Small intestine (tissue), 16 donors: ENCODE data around the gene IFI30. TPM values are rescaled to one million over a fixed set of nuclear protein-coding genes. Genes with fewer than 3 reads are reported as not detected.

ENCODE experiments used
- DNase-seq, 2 donors: peaks; one replicate each; pipeline versions ENCODE4 v3.0.0 to v3.0.0-alpha.2; 2013
- FAIRE-seq: peaks from 2 replicates; lab custom pipeline; 2012; peaks lifted over from hg19 to GRCh38; lab: Jason Lieb, UNC
- H3K27ac ChIP-seq, 3 donors: one replicate each; pipeline ENCODE4 v1.5.1; 2013; ENCODE audit warnings: low read length in 2 of 3, mild to moderate bottlenecking in 2 of 3, control low read depth in 1 of 3, inconsistent platforms in 1 of 3, low read depth in 1 of 3, moderate library complexity in 1 of 3
- H3K27me3 ChIP-seq, 3 donors: one replicate each; pipeline ENCODE4 v1.6.1; 2013; ENCODE audit warnings: low read length in 3 of 3, inconsistent platforms in 1 of 3; ENCODE audit not compliant: control insufficient read depth in 3 of 3, insufficient read depth in 3 of 3
- H3K36me3 ChIP-seq, 3 donors: one replicate each; pipeline ENCODE4 v1.6.1; 2013; ENCODE audit warnings: low read length in 3 of 3, inconsistent platforms in 1 of 3, low read depth in 1 of 3, mild to moderate bottlenecking in 1 of 3, moderate library complexity in 1 of 3; ENCODE audit not compliant: control insufficient read depth in 3 of 3, insufficient read depth in 2 of 3
- H3K4me1 ChIP-seq, 3 donors: one replicate each; pipeline ENCODE4 v1.6.1; 2013; ENCODE audit warnings: low read length in 2 of 3, inconsistent platforms in 1 of 3, low read depth in 1 of 3, mild to moderate bottlenecking in 1 of 3, moderate library complexity in 1 of 3; ENCODE audit not compliant: control insufficient read depth in 3 of 3, insufficient read depth in 2 of 3
- H3K4me3 ChIP-seq, 3 donors: one replicate each; pipeline ENCODE4 v1.5.1; 2013; ENCODE audit warnings: low read length in 3 of 3, control low read depth in 1 of 3, inconsistent platforms in 1 of 3, low read depth in 1 of 3, mild to moderate bottlenecking in 1 of 3, moderate library complexity in 1 of 3
- H3K9me3 ChIP-seq, 2 donors: one replicate each; pipeline ENCODE4 v1.6.1; 2013; ENCODE audit warnings: low read depth in 1 of 2, low read length in 1 of 2; ENCODE audit not compliant: control insufficient read depth in 2 of 2, insufficient read depth in 1 of 2
- WGBS, 3 donors: extraction: QIAGEN DNeasy Blood & Tissue Kit; methylation state at CpG; one replicate each; pipeline ENCODE4 v1.1.7; 2013; 5-methylcytosine and 5-hydroxymethylcytosine counted together
- long read RNA-seq, 10 donors: transcript quantifications; one replicate each; lab custom pipeline, GENCODE V29; 2026
- polyA plus RNA-seq, 4 donors: library from polyadenylated mRNA; stranded (reverse) in 3 of 4; unstranded in 1 of 4; fragments of 200-250 nt in 3 of 4; fragments of 120-200 nt in 1 of 4; gene quantifications; one replicate each; pipeline versions ENCODE4 v1.2.1 to v1.2.3, GENCODE V29; 2013
- donor health status: healthy with polysubstance abuse.
- donor health status: control.
- donor health status: control.
- donor health status: Bipolar disorder and iron deficiency.
- donor health status: healthy.

IFI30 gene
- 100 to 1,000 TPM in 2 of 4 donors, 10 to 100 TPM in 2; 51.9 to 480 (median 135) TPM for polyA plus RNA-seq
- long read RNA-seq, donor 1, result 0 reads
- long read RNA-seq, donor 2, transcript IFI30-201 (7 exons, 1,134 nt), result major isoform, 119 of 119 reads
- long read RNA-seq, donor 2, partial matches to known transcripts, result 0 of 119 reads
- long read RNA-seq, donor 2, other reads (novel, unspliced or antisense), result 0 of 119 reads
- long read RNA-seq, donor 3, transcript IFI30-201 (7 exons, 1,134 nt), result major isoform, 114 of 114 reads
- long read RNA-seq, donor 3, partial matches to known transcripts, result 0 of 114 reads
- long read RNA-seq, donor 3, other reads (novel, unspliced or antisense), result 0 of 114 reads
- long read RNA-seq, donor 4, result 0 reads
- long read RNA-seq, donor 5, transcript IFI30-201 (7 exons, 1,134 nt), result major isoform, 49 of 49 reads
- long read RNA-seq, donor 5, partial matches to known transcripts, result 0 of 49 reads
- long read RNA-seq, donor 5, other reads (novel, unspliced or antisense), result 0 of 49 reads
- long read RNA-seq, donor 6, transcript IFI30-201 (7 exons, 1,134 nt), result major isoform, 172 of 182 reads
- long read RNA-seq, donor 6, partial matches to known transcripts, result 10 of 182 reads
- long read RNA-seq, donor 6, other reads (novel, unspliced or antisense), result 0 of 182 reads
- long read RNA-seq, donor 7, transcript IFI30-201 (7 exons, 1,134 nt), result major isoform, 12 of 12 reads
- long read RNA-seq, donor 7, partial matches to known transcripts, result 0 of 12 reads
- long read RNA-seq, donor 7, other reads (novel, unspliced or antisense), result 0 of 12 reads
- long read RNA-seq, donor 8, partial matches to known transcripts, result 0 of 1 reads
- long read RNA-seq, donor 8, other reads (novel, unspliced or antisense), result 0 of 1 reads
- long read RNA-seq, donor 9, transcript IFI30-201 (7 exons, 1,134 nt), result major isoform, 43 of 43 reads
- long read RNA-seq, donor 9, partial matches to known transcripts, result 0 of 43 reads
- long read RNA-seq, donor 9, other reads (novel, unspliced or antisense), result 0 of 43 reads
- long read RNA-seq, donor 10, transcript IFI30-201 (7 exons, 1,134 nt), result major isoform, 77 of 77 reads
- long read RNA-seq, donor 10, partial matches to known transcripts, result 0 of 77 reads
- long read RNA-seq, donor 10, other reads (novel, unspliced or antisense), result 0 of 77 reads

GRCh38 chr19:18173572-18174288 is at the start of gene IFI30:
IFI30 (plus strand) TSS chr19:18173813; CDS start chr19:18173842, 29 bp downstream.
- FAIRE-seq (no peak), DNase-seq (peak; percentile 79 to 97)
- Histone ChIP-seq H3K4me1 (peaks cover 0 to 31% (median 0%) of the 10 kb centered on the region in 3 donors), H3K27me3 (no peaks in the 10 kb centered on the region), H3K36me3 (peaks cover 3 to 81% (median 4%) of the 10 kb centered on the region in 3 donors), H3K9me3 (no peaks in the 10 kb centered on the region), H3K4me3 (peak within 1 kb of the TSS; percentile 64 to 91 (median 64)), H3K27ac (peak within 1 kb of the TSS; percentile 46 to 91 (median 77))
- 1% methylated on average over 39 to 47 of the region's 47 CpGs for WGBS, 3 donors

- no peak for FAIRE-seq
- no peak overlapping the region for H3K27ac ChIP-seq
- DNase-seq, result no peak
Observed at GRCh38 chr19:18123819-18124218, 49.8 kb upstream of the IFI30 start.

DNA sequence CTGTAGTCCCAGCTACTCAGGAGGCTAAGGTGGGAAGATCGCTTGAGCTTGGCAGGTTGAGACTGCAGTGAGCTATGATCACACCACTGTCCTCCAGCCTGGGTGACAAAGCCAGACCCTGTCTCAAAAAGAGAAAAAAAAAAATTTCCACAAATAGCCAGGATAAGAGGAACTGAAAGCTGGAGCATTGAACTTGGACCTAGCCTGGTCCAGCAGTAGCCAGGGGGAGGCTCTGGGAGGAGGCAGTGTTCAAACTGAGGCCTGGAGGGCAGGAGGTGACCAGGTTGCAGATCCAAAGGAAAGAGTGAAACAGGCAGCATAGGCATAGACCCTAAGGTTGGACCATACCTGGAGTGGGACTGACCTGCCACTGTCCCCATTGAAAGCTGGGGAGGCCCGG is 47.5 kb upstream of the IFI30 start:
- WGBS, 3 donors, result 67 to 98% (median 73%) methylated on average over 2 of the region's 2 CpGs
- peaks cover 5 to 97% (median 49%) of the 10 kb centered on the region in 3 donors for H3K36me3 ChIP-seq
- no peak overlapping the region for H3K27ac ChIP-seq
- H3K9me3 ChIP-seq, result no peaks in the 10 kb centered on the region
- no peak for DNase-seq
- H3K4me3 ChIP-seq, result no peak overlapping the region
- FAIRE-seq, result no peak
- no peaks in the 10 kb centered on the region for H3K27me3 ChIP-seq
- H3K4me1 ChIP-seq, result no peaks in the 10 kb centered on the region

More at GRCh38 chr19:18123819-18124218, 49.8 kb upstream of the IFI30 start:
- WGBS, 3 donors, result 76 to 83% (median 83%) methylated on average over 26 of the region's 26 CpGs
- Histone ChIP-seq H3K27me3 (no peaks in the 10 kb centered on the region), H3K36me3 (peaks cover 3 to 94% (median 36%) of the 10 kb centered on the region in 3 donors), H3K4me1 (peaks cover 0 to 7% (median 2%) of the 10 kb centered on the region in 3 donors), H3K4me3 (no peak overlapping the region), H3K9me3 (no peaks in the 10 kb centered on the region)

GRCh38 chr19:18128044-18128443 is 45.6 kb upstream of the IFI30 start:
- Histone ChIP-seq H3K4me3 (no peak overlapping the region), H3K27ac (no peak overlapping the region), H3K36me3 (peaks cover 10 to 97% (median 52%) of the 10 kb centered on the region in 3 donors), H3K4me1 (no peaks in the 10 kb centered on the region), H3K9me3 (no peaks in the 10 kb centered on the region), H3K27me3 (no peaks in the 10 kb centered on the region)
- WGBS, 3 donors, result 73 to 90% (median 84%) methylated on average over 3 of the region's 3 CpGs
- FAIRE-seq (no peak), DNase-seq (no peak)

- Histone ChIP-seq H3K36me3 (peaks cover 10 to 96% (median 46%) of the 10 kb centered on the region in 3 donors), H3K27me3 (no peaks in the 10 kb centered on the region), H3K4me1 (no peaks in the 10 kb centered on the region), H3K9me3 (no peaks in the 10 kb centered on the region), H3K27ac (no peak overlapping the region), H3K4me3 (no peak overlapping the region)
- DNase-seq, result no peak
- FAIRE-seq, result no peak
- 93 to 96% (median 95%) methylated on average over 12 of the region's 12 CpGs for WGBS, 3 donors
Observed at GRCh38 chr19:18128805-18129204, 44.8 kb upstream of the IFI30 start.

DNA sequence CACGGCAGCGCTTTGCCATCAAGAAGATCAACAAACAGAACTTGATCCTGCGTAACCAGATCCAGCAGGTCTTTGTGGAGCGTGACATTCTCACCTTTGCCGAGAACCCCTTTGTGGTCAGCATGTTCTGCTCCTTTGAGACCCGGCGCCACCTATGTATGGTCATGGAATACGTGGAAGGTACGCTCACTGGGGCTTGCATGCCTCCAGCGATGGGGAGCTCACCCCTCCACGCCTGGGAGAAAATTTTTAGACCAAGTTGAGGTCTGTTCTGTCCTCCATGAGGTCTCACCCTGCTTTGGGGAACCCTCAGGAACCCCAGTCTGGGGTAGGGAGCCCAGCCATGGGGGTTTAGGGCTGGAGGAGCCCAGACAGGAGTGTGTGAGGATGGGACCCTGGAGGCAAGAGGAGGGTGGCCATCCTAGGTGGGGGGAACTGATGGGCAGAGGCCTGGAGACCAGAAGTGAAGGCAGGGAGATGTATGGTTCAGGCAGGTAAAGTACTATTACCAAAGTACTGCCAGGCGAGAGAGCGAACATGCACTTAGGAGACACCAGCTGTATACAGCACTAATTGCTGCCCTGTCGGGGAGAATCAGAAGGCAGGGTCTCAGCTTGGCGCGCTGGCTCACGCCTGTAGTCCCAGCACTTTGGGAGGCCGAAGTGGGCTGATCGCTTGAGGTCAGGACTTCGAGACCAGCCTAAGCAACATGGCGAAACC is 42.9 kb upstream of the IFI30 start:
- Histone ChIP-seq H3K27me3 (no peaks in the 10 kb centered on the region), H3K4me1 (peaks cover 0 to 4% (median 1%) of the 10 kb centered on the region in 3 donors), H3K4me3 (no peak overlapping the region), H3K36me3 (peaks cover 16 to 96% (median 50%) of the 10 kb centered on the region in 3 donors), H3K27ac (no peak overlapping the region), H3K9me3 (peaks cover 0 to 3% of the 10 kb centered on the region in 2 donors)
- WGBS, 3 donors, result 95 to 97% (median 96%) methylated on average over 21 of the region's 21 CpGs
- DNase-seq (no peak), FAIRE-seq (no peak)

- peaks cover 0 to 16% (median 2%) of the 10 kb centered on the region in 3 donors for H3K4me1 ChIP-seq
- WGBS, 3 donors, result 85 to 90% (median 90%) methylated on average over 28 to 31 of the region's 31 CpGs
- no peaks in the 10 kb centered on the region for H3K27me3 ChIP-seq
- FAIRE-seq (no peak), DNase-seq (no peak)
- no peak overlapping the region for H3K4me3 ChIP-seq
- peaks cover 18 to 92% (median 47%) of the 10 kb centered on the region in 3 donors for H3K36me3 ChIP-seq
- peaks cover 0 to 4% of the 10 kb centered on the region in 2 donors for H3K9me3 ChIP-seq
- no peak overlapping the region for H3K27ac ChIP-seq
Observed at GRCh38 chr19:18131841-18132596, 41.6 kb upstream of the IFI30 start.
